ENCODE measurements around the gene MAN1C1.

DNA sequence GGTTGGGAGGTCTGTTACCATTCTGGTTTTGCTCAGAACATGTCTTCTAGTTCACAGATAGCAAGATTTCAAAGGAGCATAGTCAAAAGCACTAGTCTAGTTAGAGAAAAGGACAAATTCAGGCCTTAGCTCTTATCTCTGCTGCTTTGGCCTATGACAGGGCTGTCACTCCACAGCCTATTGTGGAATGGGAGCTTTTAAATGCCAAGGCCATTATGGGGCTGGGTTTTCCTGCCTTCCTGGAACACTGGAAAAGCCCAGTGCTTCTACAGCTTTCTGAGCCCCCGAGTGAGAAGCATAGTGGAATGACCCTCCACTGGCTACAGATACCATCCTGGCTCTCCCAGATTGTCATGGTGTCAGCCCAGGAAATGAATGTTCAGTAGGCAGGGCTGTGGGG lies 212.5 kb downstream of the MAN1C1 start:
- no peak for TF ChIP-seq POLR2A (IDR thresholded peaks at IDR 0.05; ENCODE audit: low read depth, low read length)
- no peak for TF ChIP-seq TAF1 (IDR thresholded peaks at IDR 0.05; ENCODE audit: low read depth, low read length)

Data from GM12891 (cell line).